ENCODE results near the gene TCF7L1. TPM values are rescaled to one million over a fixed set of nuclear protein-coding genes. Genes with fewer than 3 reads are reported as not detected.
"Not testable (repeated sequence)": the region's sequence is repeated elsewhere in the genome, so short reads cannot be mapped to it uniquely, and the experiment has no call there.

TCF7L1 gene
- total and polyA plus RNA-seq, 9 donors, result 5.1 to 53.1 (median 41.3) TPM

- Histone ChIP-seq H3K4me3 (ENCODE audit: low read length) (no peak overlapping the region), H3K27me3 (ENCODE audit: control insufficient read depth, insufficient read depth, low read length) (no peaks in the 10 kb centered on the region), H3K4me1 (ENCODE audit: control insufficient read depth, insufficient read depth, low read length) (peaks cover 21% of the 10 kb centered on the region), H3K36me3 (ENCODE audit: control insufficient read depth, insufficient read depth, low read length) (peaks cover 46% of the 10 kb centered on the region), H3K27ac (ENCODE audit: low read length) (peak overlapping the region; percentile 49), H3K9me3 (replicated peaks; ENCODE audit: control insufficient read depth, low read depth, low read length) (no peaks in the 10 kb centered on the region)
- WGBS (ENCODE audit: insufficient coverage), result no CpG with 5 or more reads among the region's 3 CpGs
- DNase-seq, result no peak
These were observed 177.1 kb downstream of the TCF7L1 start for GRCh38 chr2:85310330-85310729.

GRCh38 chr2:85312404-85312803 is 179.2 kb downstream of the TCF7L1 start:
- WGBS (ENCODE audit: insufficient coverage), result 85% methylated on average over 4 of the region's 7 CpGs
- DNase-seq, result no peak
- Histone ChIP-seq H3K36me3 (ENCODE audit: control insufficient read depth, insufficient read depth, low read length) (peaks cover 48% of the 10 kb centered on the region), H3K4me1 (ENCODE audit: control insufficient read depth, insufficient read depth, low read length) (peaks cover 21% of the 10 kb centered on the region), H3K27ac (ENCODE audit: low read length) (no peak overlapping the region), H3K27me3 (ENCODE audit: control insufficient read depth, insufficient read depth, low read length) (no peaks in the 10 kb centered on the region), H3K4me3 (ENCODE audit: low read length) (no peak overlapping the region), H3K9me3 (replicated peaks; ENCODE audit: control insufficient read depth, low read depth, low read length) (no peaks in the 10 kb centered on the region)

GRCh38 chr2:85314884-85315242 is 181.7 kb downstream of the TCF7L1 start:
- Histone ChIP-seq H3K36me3 (ENCODE audit: control insufficient read depth, insufficient read depth, low read length) (peaks cover 39% of the 10 kb centered on the region), H3K9me3 (replicated peaks; ENCODE audit: control insufficient read depth, low read depth, low read length) (no peaks in the 10 kb centered on the region), H3K4me1 (ENCODE audit: control insufficient read depth, insufficient read depth, low read length) (peaks cover 13% of the 10 kb centered on the region), H3K27ac (ENCODE audit: low read length) (no peak overlapping the region), H3K4me3 (ENCODE audit: low read length) (no peak overlapping the region), H3K27me3 (ENCODE audit: control insufficient read depth, insufficient read depth, low read length) (no peaks in the 10 kb centered on the region)
- WGBS (ENCODE audit: insufficient coverage), result 78% methylated on average over 8 of the region's 10 CpGs
- no peak for DNase-seq

- H3K4me1 ChIP-seq (ENCODE audit: control insufficient read depth, insufficient read depth, low read length); H3K9me3 ChIP-seq (replicated peaks; ENCODE audit: control insufficient read depth, low read depth, low read length); H3K4me3 ChIP-seq (ENCODE audit: low read length); H3K27me3 ChIP-seq (ENCODE audit: control insufficient read depth, insufficient read depth, low read length); H3K27ac ChIP-seq (ENCODE audit: low read length); DNase-seq: not testable (repeated sequence)
- WGBS (ENCODE audit: insufficient coverage), result no CpG with 5 or more reads among the region's 5 CpGs
- peaks cover 48% of the 10 kb centered on the region for H3K36me3 ChIP-seq (ENCODE audit: control insufficient read depth, insufficient read depth, low read length)
These were observed 182.7 kb downstream of the TCF7L1 start for GRCh38 chr2:85315921-85316320.

DNA sequence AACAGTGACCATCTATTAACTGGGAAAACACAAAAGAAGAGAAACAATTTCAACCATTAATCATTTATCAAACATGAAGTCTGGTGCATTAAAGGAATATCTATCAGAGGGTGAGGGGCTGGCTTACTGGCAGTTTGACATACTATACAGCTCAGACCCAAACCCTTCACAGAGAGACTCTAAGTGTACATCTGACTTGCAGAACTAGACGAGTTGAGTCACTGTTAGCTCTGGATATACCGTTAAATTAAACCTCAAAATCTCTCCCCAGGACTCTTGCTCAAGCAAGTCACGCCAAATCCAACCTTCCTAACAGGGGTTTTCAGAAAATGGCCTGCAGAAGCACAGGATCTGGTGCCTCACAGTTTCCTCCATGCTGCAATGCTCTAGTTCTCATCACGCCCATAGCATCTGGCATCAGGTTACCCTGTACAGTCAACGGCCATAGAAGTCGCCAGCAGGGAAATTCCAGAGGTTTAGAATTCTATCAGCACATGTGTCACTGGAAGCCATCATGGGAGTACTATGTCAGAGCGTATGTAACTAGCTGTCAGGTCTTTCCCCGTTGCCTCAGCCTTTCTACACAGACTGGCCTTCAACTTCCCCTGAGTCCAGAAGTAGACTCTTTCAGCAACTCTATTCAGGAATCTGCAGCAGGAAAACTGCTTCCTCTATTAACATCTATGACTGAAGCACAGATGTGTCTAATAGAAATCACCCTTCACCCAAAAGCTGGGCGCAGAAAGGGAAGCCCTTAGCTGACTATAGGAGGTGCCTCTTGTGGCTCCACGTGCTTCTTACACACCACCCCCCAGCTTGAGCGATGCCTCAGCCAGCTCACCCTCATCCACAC is 185.3 kb downstream of the TCF7L1 start:
- Histone ChIP-seq H3K4me1 (ENCODE audit: control insufficient read depth, insufficient read depth, low read length) (peaks cover 8% of the 10 kb centered on the region), H3K4me3 (ENCODE audit: low read length) (no peak overlapping the region), H3K27me3 (ENCODE audit: control insufficient read depth, insufficient read depth, low read length) (no peaks in the 10 kb centered on the region), H3K9me3 (replicated peaks; ENCODE audit: control insufficient read depth, low read depth, low read length) (no peaks in the 10 kb centered on the region), H3K27ac (ENCODE audit: low read length) (peak overlapping the region; percentile 37), H3K36me3 (ENCODE audit: control insufficient read depth, insufficient read depth, low read length) (peaks cover 67% of the 10 kb centered on the region)
- WGBS (ENCODE audit: insufficient coverage), result 26% methylated on average over 11 of the region's 11 CpGs
- DNase-seq, result peak; percentile 71

- Histone ChIP-seq H3K27me3 (ENCODE audit: control insufficient read depth, insufficient read depth, low read length) (no peaks in the 10 kb centered on the region), H3K4me3 (ENCODE audit: low read length) (no peak overlapping the region), H3K9me3 (replicated peaks; ENCODE audit: control insufficient read depth, low read depth, low read length) (no peaks in the 10 kb centered on the region), H3K27ac (ENCODE audit: low read length) (no peak overlapping the region), H3K36me3 (ENCODE audit: control insufficient read depth, insufficient read depth, low read length) (peaks cover 73% of the 10 kb centered on the region), H3K4me1 (ENCODE audit: control insufficient read depth, insufficient read depth, low read length) (peaks cover 11% of the 10 kb centered on the region)
- WGBS (ENCODE audit: insufficient coverage), result 91% methylated on average over 4 of the region's 4 CpGs
- DNase-seq, result no peak
These were observed 186.6 kb downstream of the TCF7L1 start for GRCh38 chr2:85319796-85320195.

- no peak for DNase-seq
- Histone ChIP-seq H3K27me3 (ENCODE audit: control insufficient read depth, insufficient read depth, low read length) (no peaks in the 10 kb centered on the region), H3K4me1 (ENCODE audit: control insufficient read depth, insufficient read depth, low read length) (peaks cover 29% of the 10 kb centered on the region), H3K27ac (ENCODE audit: low read length) (no peak overlapping the region), H3K36me3 (ENCODE audit: control insufficient read depth, insufficient read depth, low read length) (peaks cover 56% of the 10 kb centered on the region), H3K4me3 (ENCODE audit: low read length) (no peak overlapping the region), H3K9me3 (replicated peaks; ENCODE audit: control insufficient read depth, low read depth, low read length) (no peaks in the 10 kb centered on the region)
- 83% methylated on average over 3 of the region's 9 CpGs for WGBS (ENCODE audit: insufficient coverage)
These were observed 190.3 kb downstream of the TCF7L1 start for GRCh38 chr2:85323351-85323987.

- Histone ChIP-seq H3K36me3 (ENCODE audit: control insufficient read depth, insufficient read depth, low read length) (peaks cover 56% of the 10 kb centered on the region), H3K4me1 (ENCODE audit: control insufficient read depth, insufficient read depth, low read length) (peaks cover 24% of the 10 kb centered on the region)
- H3K27me3 ChIP-seq (ENCODE audit: control insufficient read depth, insufficient read depth, low read length); DNase-seq; H3K4me3 ChIP-seq (ENCODE audit: low read length); H3K27ac ChIP-seq (ENCODE audit: low read length); H3K9me3 ChIP-seq (replicated peaks; ENCODE audit: control insufficient read depth, low read depth, low read length): not testable (repeated sequence)
- WGBS (ENCODE audit: insufficient coverage), result 100% methylated on average over 3 of the region's 11 CpGs
These were observed 190.8 kb downstream of the TCF7L1 start for GRCh38 chr2:85323988-85324367.

GRCh38 chr2:85324639-85325465 is 191.7 kb downstream of the TCF7L1 start:
- Histone ChIP-seq H3K27ac (ENCODE audit: low read length) (no peak overlapping the region), H3K4me3 (ENCODE audit: low read length) (no peak overlapping the region), H3K9me3 (replicated peaks; ENCODE audit: control insufficient read depth, low read depth, low read length) (no peaks in the 10 kb centered on the region), H3K4me1 (ENCODE audit: control insufficient read depth, insufficient read depth, low read length) (peaks cover 24% of the 10 kb centered on the region), H3K27me3 (ENCODE audit: control insufficient read depth, insufficient read depth, low read length) (no peaks in the 10 kb centered on the region), H3K36me3 (ENCODE audit: control insufficient read depth, insufficient read depth, low read length) (peaks cover 51% of the 10 kb centered on the region)
- no peak for DNase-seq
- 25% methylated on average over 2 of the region's 10 CpGs for WGBS (ENCODE audit: insufficient coverage)

- no peak for DNase-seq
- Histone ChIP-seq H3K4me1 (ENCODE audit: control insufficient read depth, insufficient read depth, low read length) (peaks cover 24% of the 10 kb centered on the region), H3K36me3 (ENCODE audit: control insufficient read depth, insufficient read depth, low read length) (peaks cover 45% of the 10 kb centered on the region), H3K27me3 (ENCODE audit: control insufficient read depth, insufficient read depth, low read length) (no peaks in the 10 kb centered on the region), H3K9me3 (replicated peaks; ENCODE audit: control insufficient read depth, low read depth, low read length) (no peaks in the 10 kb centered on the region), H3K4me3 (ENCODE audit: low read length) (no peak overlapping the region), H3K27ac (ENCODE audit: low read length) (no peak overlapping the region)
- 56% methylated on average over 3 of the region's 9 CpGs for WGBS (ENCODE audit: insufficient coverage)
These were observed 192.2 kb downstream of the TCF7L1 start for GRCh38 chr2:85325466-85325811.

Data from muscle of leg (tissue), 11 donors.